HG03469 (cell line): Measurements from ENCODE around the gene SLC15A5.
A peak's percentile ranks its signal among the peaks of the same experiment; 100 is the strongest.

Experiments used
- ATAC-seq: cut with Tn5 transposase; IDR thresholded peaks from one replicate; pipeline ENCODE4 v1.9.1; 2021; ENCODE audit warnings: mild to moderate bottlenecking, moderate library complexity, moderate number of reproducible peaks; ENCODE audit not compliant: unreplicated experiment

Gene SLC15A5

GRCh38 chr12:16261944-16262475 is 15.5 kb downstream of the SLC15A5 start:
- no peak for ATAC-seq

GRCh38 chr12:16260206-16260605 is 17.3 kb downstream of the SLC15A5 start:
- ATAC-seq = no peak

- no peak for ATAC-seq
Measured at GRCh38 chr12:16258963-16259362, 18.5 kb downstream of the SLC15A5 start.

- no peak for ATAC-seq
Measured at GRCh38 chr12:16246264-16246663, 31.2 kb downstream of the SLC15A5 start.

GRCh38 chr12:16245209-16245608 is 32.3 kb downstream of the SLC15A5 start:
- ATAC-seq = no peak

- no peak for ATAC-seq
Measured at GRCh38 chr12:16243487-16244412, 33.7 kb downstream of the SLC15A5 start.

GRCh38 chr12:16241346-16241745 is 36.1 kb downstream of the SLC15A5 start:
- ATAC-seq = no peak

- no peak for ATAC-seq
Measured at GRCh38 chr12:16238661-16239060, 38.8 kb downstream of the SLC15A5 start.

- ATAC-seq = no peak
Measured at GRCh38 chr12:16229676-16230075, 47.8 kb downstream of the SLC15A5 start.

GRCh38 chr12:16228067-16228466 is 49.4 kb downstream of the SLC15A5 start:
- ATAC-seq = no peak

GRCh38 chr12:16225692-16226091 is 51.8 kb downstream of the SLC15A5 start:
- no peak for ATAC-seq

- ATAC-seq = no peak
Measured at GRCh38 chr12:16224196-16224595, 53.3 kb downstream of the SLC15A5 start.

- ATAC-seq = no peak
Measured at GRCh38 chr12:16221776-16222175, 55.7 kb downstream of the SLC15A5 start.

GRCh38 chr12:16220120-16220519 is 57.4 kb downstream of the SLC15A5 start:
- no peak for ATAC-seq

- ATAC-seq = no peak
Measured at GRCh38 chr12:16218934-16219751, 58.3 kb downstream of the SLC15A5 start.

GRCh38 chr12:16218234-16218633 is 59.3 kb downstream of the SLC15A5 start:
- ATAC-seq = no peak

- ATAC-seq = no peak
Measured at GRCh38 chr12:16211731-16212130, 65.8 kb downstream of the SLC15A5 start.

- ATAC-seq = peak; percentile 91
Measured at GRCh38 chr12:16198884-16199283, 78.6 kb downstream of the SLC15A5 start.

- no peak for ATAC-seq
Measured at GRCh38 chr12:16197600-16197999, 79.9 kb downstream of the SLC15A5 start.

- ATAC-seq = no peak
Measured at GRCh38 chr12:16189849-16190248, 87.6 kb downstream of the SLC15A5 start.

- no peak for ATAC-seq
Measured at GRCh38 chr12:16187660-16188059, 89.8 kb downstream of the SLC15A5 start.
